IMR-90 (cell line): ENCODE data around the gene NFAT5. TPM values are rescaled to one million over a fixed set of nuclear protein-coding genes. Genes with fewer than 3 reads are reported as not detected.

Source experiments
- ATAC-seq: fragments of 200-7000 bp; cut with Tn5 transposase; 2 replicates; pipeline ENCODE4 v1.9.1; 2020; ENCODE audit warnings: low read depth, mild to moderate bottlenecking, moderate library complexity
- BruUV-seq: library from RNA; stranded (reverse); fragments of 400-500 nt; replicated peaks from 2 replicates; lab custom pipeline; 2021; lab: Mats Ljungman, UMichigan
- CTCF ChIA-PET: fragments of 300-600 bp; formaldehyde crosslinking; extraction: SDS; loops from one replicate; lab custom pipeline; 2021; ENCODE audit warnings: antibody characterized with exemption; lab: Yijun Ruan, JAX
- POLR2A ChIA-PET: fragments of 300-600 bp; sonication (Branson Sonifier 250); formaldehyde crosslinking; loops from one replicate; lab custom pipeline; 2022; ENCODE audit warnings: antibody characterized with exemption; ENCODE audit not compliant: unreplicated experiment; lab: Charles Lee
- DNase-seq: peaks from one replicate; pipeline ENCODE4 v3.0.0; 2013
- H2AFZ ChIP-seq: replicated peaks from 2 replicates; pipeline ENCODE3; 2013; ENCODE audit warnings: low read length, mild to moderate bottlenecking; ENCODE audit not compliant: poor library complexity
- H2AK5ac ChIP-seq: 2 replicates; pipeline ENCODE4 v1.6.1; 2013; ENCODE audit warnings: low read depth, low read length, inconsistent platforms
- H2AK9ac ChIP-seq: replicated peaks from 2 replicates; pipeline ENCODE3; 2013; ENCODE audit warnings: mild to moderate bottlenecking, low read depth, low read length, moderate library complexity; ENCODE audit not compliant: poor library complexity
- H2BK120ac ChIP-seq: 2 replicates; pipeline ENCODE4 v1.6.1; 2013; ENCODE audit warnings: low read depth, low read length, inconsistent platforms
- H2BK15ac ChIP-seq: 3 replicates; pipeline ENCODE4 v1.6.1; 2013; ENCODE audit warnings: low read depth, low read length, inconsistent platforms
- H2BK20ac ChIP-seq: 2 replicates; pipeline ENCODE4 v1.6.1; 2013; ENCODE audit warnings: low read depth, mild to moderate bottlenecking, inconsistent platforms, low read length, moderate library complexity
- H2BK5ac ChIP-seq: 2 replicates; pipeline ENCODE4 v1.6.1; 2013; ENCODE audit warnings: mild to moderate bottlenecking, low read depth, low read length, inconsistent platforms; ENCODE audit not compliant: poor library complexity, severe bottlenecking
- H3K14ac ChIP-seq: replicated peaks from 2 replicates; pipeline ENCODE4 v1.6.1; 2013; ENCODE audit warnings: low read depth, low read length, inconsistent platforms
- H3K18ac ChIP-seq: 2 replicates; pipeline ENCODE4 v1.6.1; 2013; ENCODE audit warnings: low read depth, low read length, control low read depth
- H3K23ac ChIP-seq: 2 replicates; pipeline ENCODE4 v1.6.1; 2013; ENCODE audit warnings: low read depth, low read length, inconsistent platforms
- H3K27ac ChIP-seq: 2 replicates; pipeline ENCODE4 v1.5.1; 2013; ENCODE audit warnings: mild to moderate bottlenecking, control low read depth, low read length; ENCODE audit not compliant: insufficient read depth
- H3K27me3 ChIP-seq: 2 replicates; pipeline ENCODE4 v1.6.1; 2013; ENCODE audit warnings: low read length; ENCODE audit not compliant: control insufficient read depth, insufficient read depth
- H3K36me3 ChIP-seq: 2 replicates; pipeline ENCODE4 v1.6.1; 2013; ENCODE audit warnings: low read length, mixed read lengths; ENCODE audit not compliant: control insufficient read depth, insufficient read depth
- H3K4ac ChIP-seq: 2 replicates; pipeline ENCODE4 v1.6.1; 2013; ENCODE audit warnings: low read depth, low read length, inconsistent platforms
- H3K4me1 ChIP-seq: 2 replicates; pipeline ENCODE4 v1.6.1; 2013; ENCODE audit warnings: low read length, mixed read lengths; ENCODE audit not compliant: control insufficient read depth, insufficient read depth
- H3K4me2 ChIP-seq: 2 replicates; pipeline ENCODE4 v1.6.1; 2013; ENCODE audit warnings: low read depth, mild to moderate bottlenecking, control low read depth, low read length, moderate library complexity
- H3K4me3 ChIP-seq: 2 replicates; pipeline ENCODE4 v1.5.1; 2013; ENCODE audit warnings: low read depth, mild to moderate bottlenecking, control low read depth, low read length, moderate library complexity; ENCODE audit not compliant: insufficient read depth
- H3K56ac ChIP-seq: 2 replicates; pipeline ENCODE4 v1.6.1; 2013; ENCODE audit warnings: low read length, inconsistent platforms; ENCODE audit not compliant: insufficient read depth; ENCODE audit errors: extremely low read depth
- H3K79me1 ChIP-seq, 2 experiments: 2 replicates each; pipeline ENCODE4 v1.6.1; 2013; ENCODE audit warnings: low read length in 2 of 2, inconsistent platforms in 1 of 2, low read depth in 1 of 2
- H3K9ac ChIP-seq: 2 replicates; pipeline ENCODE4 v1.6.1; 2013; ENCODE audit warnings: low read depth, low read length, control low read depth
- H3K9me1 ChIP-seq: 2 replicates; pipeline ENCODE4 v1.6.1; 2013; ENCODE audit warnings: low read length, inconsistent platforms; ENCODE audit not compliant: insufficient read depth
- H3K9me3 ChIP-seq: 2 replicates; pipeline ENCODE4 v1.6.1; 2013; ENCODE audit warnings: low read length; ENCODE audit not compliant: control insufficient read depth, insufficient read depth
- H4K20me1 ChIP-seq: 2 replicates; pipeline ENCODE4 v1.6.1; 2013; ENCODE audit warnings: low read length, inconsistent platforms; ENCODE audit not compliant: insufficient read depth
- H4K5ac ChIP-seq: 2 replicates; pipeline ENCODE4 v1.6.1; 2013; ENCODE audit warnings: mild to moderate bottlenecking, low read depth, low read length, control low read depth
- H4K8ac ChIP-seq, 2 experiments: 2 replicates each; pipeline ENCODE4 v1.6.1; 2013; ENCODE audit warnings: low read depth in 2 of 2, low read length in 2 of 2, control low read depth in 1 of 2, inconsistent platforms in 1 of 2
- H4K91ac ChIP-seq: 2 replicates; pipeline ENCODE4 v1.6.1; 2013; ENCODE audit warnings: low read depth, low read length, inconsistent platforms; ENCODE audit not compliant: insufficient read depth
- MAZ ChIP-seq: IDR thresholded peaks from 2 replicates; pipeline ENCODE4 v1.6.1; 2012; ENCODE audit warnings: low read depth, mild to moderate bottlenecking, low read length, improper control_type of control experiment, moderate library complexity, borderline replicate concordance
- USF2 ChIP-seq: fragments of 150-350 bp; IDR thresholded peaks from 2 replicates; pipeline ENCODE4 v1.6.1; 2017; ENCODE audit warnings: mild to moderate bottlenecking, antibody characterized with exemption, low read length, low read depth
- WGBS, 2 experiments: methylation state at CpG; one replicate each; pipeline versions ENCODE4 v1.1.5 to v1.1.7; 2013; ENCODE audit warnings: missing lambda C conversion rate in 2 of 2; ENCODE audit not compliant: insufficient read length in 1 of 2; ENCODE audit errors: extremely low coverage in 2 of 2; 5-methylcytosine and 5-hydroxymethylcytosine counted together
- dilution Hi-C: fragments of 300-500 bp; cut with HindIII; formaldehyde crosslinking; loops from one replicate; pipeline ENCODE4 v1.14.3; 2018; ENCODE audit warnings: low sequenced_read_pairs; ENCODE audit not compliant: unreplicated experiment
- in situ Hi-C: fragments of 300-500 bp; cut with MboI; formaldehyde crosslinking; loops from 3 replicates; pipeline ENCODE4 v1.14.3; 2019; ENCODE audit warnings: low sequenced_read_pairs, inconsistent platforms, mixed read lengths
- intact Hi-C: fragments of 100-400 bp; cut with micrococcal nuclease; formaldehyde crosslinking; loops from 2 replicates; pipeline ENCODE4 v1.10.0; 2022
- polyA plus RNA-seq, 3 experiments: library from polyadenylated mRNA; depleted of rRNA; stranded (reverse); fragments of >200 nt; gene quantifications; 2 replicates each; pipeline ENCODE4 v1.2.3, GENCODE V29; 2012; ENCODE audit warnings: low replicate concordance in 1 of 3
- total RNA-seq: library from RNA; depleted of rRNA; stranded (reverse); fragments of >200 nt; gene quantifications from 2 replicates; pipeline ENCODE4 v1.2.3, GENCODE V29; 2012

Gene NFAT5
- total and polyA plus RNA-seq, 2 of the 4 experiments (the other 2 are of a cell fraction): 10.9 to 20.1 TPM

- Histone ChIP-seq H3K4me2 (no peak overlapping the region), H2AFZ (no peak overlapping the region), H3K4ac (no peak overlapping the region), H3K9me1 (no peaks in the 10 kb centered on the region), H2AK5ac (no peak overlapping the region), H3K4me3 (no peak overlapping the region), H3K23ac (no peak overlapping the region), H3K18ac (no peak overlapping the region), H3K27ac (no peak overlapping the region), H3K14ac (no peak overlapping the region), H4K20me1 (no peaks in the 10 kb centered on the region), H2BK5ac (no peak overlapping the region), H3K36me3 (no peaks in the 10 kb centered on the region), H2BK20ac (no peak overlapping the region), H3K4me1 (no peaks in the 10 kb centered on the region), H4K5ac (no peak overlapping the region), H3K27me3 (no peaks in the 10 kb centered on the region), H4K8ac (no peak overlapping the region), H3K79me1 (no peaks in the 10 kb centered on the region), H2AK9ac (no peak overlapping the region), H2BK15ac (no peak overlapping the region), H3K56ac (no peak overlapping the region), H2BK120ac (no peak overlapping the region), H4K91ac (no peak overlapping the region), H3K9ac (no peak overlapping the region), H3K9me3 (no peaks in the 10 kb centered on the region)
- ChIA-PET POLR2A (no interaction called here), CTCF (no interaction called here)
- TF ChIP-seq MAZ (no peak), USF2 (peak; percentile 51; the same call in 1 of the 2 replicates)
- intact Hi-C loops: no loop called here
- dilution Hi-C loops: no loop called here
- ATAC-seq: no peak
- no CpG with 5 or more reads among the region's 2 CpGs for WGBS, 2 experiments
- no TSS peak for BruUV-seq
- no peak for DNase-seq
- in situ Hi-C loops: no loop called here
These were observed 9.9 kb upstream of the NFAT5 start for GRCh38 chr16:69555867-69556266.
